Mucosa of rectum (tissue), 2 donors: Measurements from ENCODE around the gene NOX5.
"Not testable (repeated sequence)": the region's sequence is repeated elsewhere in the genome, so short reads cannot be mapped to it uniquely, and the experiment has no call there.

ENCODE experiments used
- H3K27ac ChIP-seq, 2 donors: one replicate each; pipeline ENCODE4 v1.7.0; 2013; ENCODE audit warnings: inconsistent platforms in 2 of 2, low read depth in 2 of 2, low read length in 2 of 2
- H3K27me3 ChIP-seq, 2 donors: one replicate each; pipeline ENCODE4 v1.7.0; 2013; ENCODE audit warnings: low read length in 2 of 2; ENCODE audit not compliant: control insufficient read depth in 2 of 2, insufficient read depth in 2 of 2
- H3K36me3 ChIP-seq, 2 donors: one replicate each; pipeline ENCODE4 v1.7.0; 2013; ENCODE audit warnings: low read length in 2 of 2; ENCODE audit not compliant: control insufficient read depth in 2 of 2, insufficient read depth in 2 of 2
- H3K4me1 ChIP-seq, 2 donors: one replicate each; pipeline ENCODE4 v1.7.0; 2013; ENCODE audit warnings: low read length in 2 of 2, mild to moderate bottlenecking in 1 of 2; ENCODE audit not compliant: control insufficient read depth in 2 of 2, insufficient read depth in 2 of 2
- H3K4me3 ChIP-seq, 2 donors: one replicate each; pipeline ENCODE4 v1.7.0; 2013; ENCODE audit warnings: low read length in 2 of 2
- H3K9ac ChIP-seq, 2 donors: one replicate each; pipeline ENCODE4 v1.7.0; 2013; ENCODE audit warnings: low read length in 2 of 2, low read depth in 1 of 2, mild to moderate bottlenecking in 1 of 2
- H3K9me3 ChIP-seq, 2 donors: one replicate each; pipeline ENCODE4 v1.7.0; 2013; ENCODE audit warnings: low read length in 2 of 2; ENCODE audit not compliant: control insufficient read depth in 2 of 2
- donor health status: healthy.
- donor health status: Normal muscosa, but diverticular disease.

The NOX5 gene

DNA sequence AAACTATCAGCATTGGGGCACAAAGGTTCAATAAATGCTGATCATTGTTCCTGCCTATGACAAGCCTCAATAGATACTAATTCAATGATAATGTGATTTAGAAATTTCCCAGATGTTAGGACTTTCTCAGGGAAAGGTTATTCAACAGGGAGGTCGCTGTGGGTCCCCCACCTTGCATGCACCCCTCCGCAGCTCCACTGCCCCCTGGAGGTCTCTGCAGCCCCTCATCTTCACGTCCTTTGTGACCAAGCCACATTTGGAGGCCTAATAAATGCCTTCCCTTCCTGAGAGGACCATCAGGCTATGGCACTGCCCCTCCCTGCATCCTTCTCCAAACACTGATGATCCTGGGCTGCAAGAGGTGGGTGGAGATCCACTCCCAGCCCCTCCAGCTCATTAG, 50.2 kb downstream of the NOX5 start:
- no peak overlapping the region for H3K9ac ChIP-seq
- peaks cover 4 to 6% of the 10 kb centered on the region in 2 donors for H3K4me1 ChIP-seq
- H3K4me3 ChIP-seq: no peak overlapping the region
- H3K36me3 ChIP-seq: no peaks in the 10 kb centered on the region
- no peaks in the 10 kb centered on the region for H3K27me3 ChIP-seq
- no peaks in the 10 kb centered on the region for H3K9me3 ChIP-seq
- H3K27ac ChIP-seq: no peak overlapping the region

DNA sequence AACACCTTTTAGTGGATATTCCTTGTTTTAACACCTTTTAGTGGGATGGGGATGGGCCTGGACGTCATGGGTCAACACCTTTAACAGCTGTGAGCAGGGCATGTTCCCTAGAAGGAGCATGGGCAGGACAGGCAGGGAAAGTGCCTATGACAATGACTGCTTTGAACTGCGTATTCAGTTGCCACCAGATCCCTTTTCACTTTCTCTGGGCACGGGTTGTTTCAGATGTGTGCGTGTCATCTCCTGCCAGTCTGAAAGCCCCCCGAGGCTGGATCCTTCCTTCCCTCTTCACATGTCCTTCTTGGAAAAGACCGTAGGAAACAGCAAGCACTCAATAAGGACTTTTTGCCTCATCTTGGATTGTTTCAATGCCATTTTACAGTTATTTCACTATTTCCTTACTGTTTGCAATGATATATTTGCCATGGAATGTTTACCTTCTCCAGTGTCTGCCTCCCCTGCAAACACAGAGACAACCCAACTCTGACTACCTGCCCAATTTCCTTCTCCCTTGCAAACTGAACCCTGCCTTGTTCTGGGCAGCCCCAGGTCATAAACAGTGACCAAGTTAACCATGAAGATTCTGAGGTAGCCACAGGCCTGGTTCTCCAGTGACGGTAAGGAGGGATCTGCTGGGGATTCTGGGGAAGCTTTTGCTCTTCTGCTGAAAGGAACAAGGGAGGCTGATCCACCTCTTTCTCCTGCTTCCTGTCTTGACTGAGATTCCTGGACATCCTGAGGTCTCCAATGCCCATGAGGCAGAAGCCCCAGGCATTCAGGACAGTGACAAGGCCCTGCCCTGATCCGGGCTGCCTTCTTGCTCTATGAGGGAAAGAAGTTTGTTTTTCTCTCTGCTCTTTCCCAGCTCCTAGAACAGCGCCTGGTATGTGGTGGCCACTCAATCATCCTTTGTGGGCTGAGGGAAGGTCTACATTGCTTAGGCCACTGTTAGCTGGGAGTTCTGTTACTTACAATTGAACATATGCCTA, 51.8 kb downstream of the NOX5 start:
- Histone ChIP-seq H3K36me3 (no peaks in the 10 kb centered on the region), H3K9me3 (no peaks in the 10 kb centered on the region), H3K4me3 (no peak overlapping the region), H3K4me1 (no peaks in the 10 kb centered on the region), H3K27ac (no peak overlapping the region), H3K9ac (no peak overlapping the region), H3K27me3 (no peaks in the 10 kb centered on the region)

DNA sequence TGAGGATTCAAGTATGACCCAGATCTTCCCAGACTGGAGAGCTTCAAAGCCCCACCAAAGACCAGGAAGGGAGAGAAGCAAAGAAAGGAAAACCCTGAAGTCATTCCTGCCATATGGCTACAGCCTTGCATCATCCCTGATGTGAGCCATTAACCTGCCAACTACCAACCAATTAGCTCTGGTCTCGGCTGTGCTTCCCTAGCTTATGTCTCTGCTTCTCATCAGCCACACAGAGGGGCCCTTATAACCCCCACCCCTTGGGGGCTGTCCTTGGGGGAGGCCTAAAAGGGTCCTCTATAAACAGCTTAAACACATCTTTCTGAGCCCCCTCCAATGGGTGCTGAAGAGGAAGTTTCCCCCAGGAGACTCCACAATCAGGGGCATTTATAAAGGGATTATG, 52.8 kb downstream of the NOX5 start:
- Histone ChIP-seq H3K9ac (no peak overlapping the region), H3K27ac (no peak overlapping the region), H3K4me1 (no peaks in the 10 kb centered on the region), H3K9me3 (no peaks in the 10 kb centered on the region), H3K27me3 (no peaks in the 10 kb centered on the region), H3K36me3 (no peaks in the 10 kb centered on the region), H3K4me3 (no peak overlapping the region)

DNA sequence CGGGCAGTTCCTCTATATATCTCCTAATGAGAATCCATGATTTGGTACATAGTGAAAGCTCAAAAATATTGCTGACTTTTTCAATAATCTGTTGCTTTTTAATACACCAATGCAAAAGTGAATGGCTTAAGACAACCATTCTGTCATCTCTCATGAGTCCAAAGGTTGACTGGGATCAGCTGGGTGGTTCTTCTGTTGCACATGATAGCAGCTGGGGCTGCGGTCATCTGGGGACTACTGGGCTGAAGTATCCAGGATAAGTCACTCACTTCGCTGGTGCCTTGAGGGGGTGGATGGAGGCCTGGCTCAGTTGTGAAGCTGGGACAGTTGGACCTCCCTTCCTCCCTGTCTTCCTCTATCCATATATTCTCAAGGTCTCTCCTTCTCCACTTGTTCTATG, 53.7 kb downstream of the NOX5 start:
- Histone ChIP-seq H3K27me3 (no peaks in the 10 kb centered on the region), H3K9ac (no peak overlapping the region), H3K27ac (no peak overlapping the region), H3K9me3 (no peaks in the 10 kb centered on the region), H3K36me3 (no peaks in the 10 kb centered on the region), H3K4me3 (no peak overlapping the region), H3K4me1 (no peaks in the 10 kb centered on the region)

DNA sequence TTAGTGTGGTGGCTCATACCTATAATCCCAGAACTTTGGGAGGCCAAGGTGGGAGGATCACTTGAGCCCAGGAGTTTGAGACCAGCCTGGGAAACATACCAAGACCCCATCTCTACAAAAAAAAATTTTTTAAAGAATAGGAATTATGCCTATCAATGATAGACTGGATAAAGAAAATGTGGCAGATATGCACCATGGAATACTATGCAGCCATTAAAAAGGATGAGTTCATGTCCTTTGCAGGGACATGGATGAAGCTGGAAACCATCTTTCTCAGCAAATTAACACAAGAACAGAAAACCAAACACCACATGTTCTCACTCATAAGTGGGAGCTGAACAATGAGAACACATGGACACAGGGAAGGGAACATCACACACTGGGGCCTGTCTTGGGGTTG, 54.8 kb downstream of the NOX5 start:
- H3K27ac ChIP-seq, H3K36me3 ChIP-seq, H3K27me3 ChIP-seq, H3K4me1 ChIP-seq, H3K9ac ChIP-seq, H3K9me3 ChIP-seq, H3K4me3 ChIP-seq: not testable (repeated sequence)

DNA sequence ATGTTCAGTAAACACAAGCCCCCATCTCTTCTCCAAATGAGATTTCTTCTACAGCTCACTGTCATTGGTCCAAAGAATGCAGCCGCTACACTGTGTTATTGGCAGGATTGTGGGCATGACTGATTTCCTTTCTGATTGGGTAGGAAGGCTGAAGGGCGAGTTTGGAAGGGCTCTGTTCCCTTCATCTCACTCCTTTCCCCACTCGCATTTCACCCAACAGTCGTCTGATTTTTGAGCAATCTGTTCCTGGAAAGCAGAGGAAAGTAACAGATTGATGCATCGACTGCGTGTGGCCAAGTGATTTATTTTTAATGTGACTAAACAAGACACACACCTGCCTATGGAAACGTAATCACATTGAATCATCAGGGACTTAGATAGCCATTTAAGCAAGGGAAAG, 55.5 kb downstream of the NOX5 start:
- Histone ChIP-seq H3K4me1 (peaks cover 0 to 5% of the 10 kb centered on the region in 2 donors), H3K4me3 (no peak overlapping the region), H3K9ac (no peak overlapping the region), H3K27ac (no peak overlapping the region), H3K9me3 (no peaks in the 10 kb centered on the region), H3K36me3 (no peaks in the 10 kb centered on the region), H3K27me3 (no peaks in the 10 kb centered on the region)

DNA sequence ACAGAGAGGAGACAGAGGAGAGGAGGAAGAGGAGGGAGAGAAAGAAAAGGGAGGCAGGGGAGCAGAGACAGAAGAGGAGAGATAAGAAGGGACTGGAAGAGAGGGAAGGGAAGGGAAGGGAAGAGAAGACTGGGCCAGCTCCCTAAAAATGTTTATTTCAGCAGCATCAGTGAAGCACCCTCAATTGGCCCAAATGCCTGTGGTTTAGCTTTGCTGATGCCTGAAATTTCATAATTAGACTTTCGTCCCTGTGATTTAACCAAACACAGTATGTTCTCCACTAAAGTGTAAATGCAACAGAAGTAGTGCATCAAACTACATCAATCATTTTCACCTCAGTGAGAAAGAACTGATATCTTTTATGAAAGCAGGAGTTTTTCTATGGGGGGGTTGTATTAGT, 55.9 kb downstream of the NOX5 start:
- Histone ChIP-seq H3K36me3 (no peaks in the 10 kb centered on the region), H3K27me3 (no peaks in the 10 kb centered on the region), H3K27ac (no peak overlapping the region), H3K9me3 (no peaks in the 10 kb centered on the region), H3K4me3 (no peak overlapping the region), H3K4me1 (peaks cover 0 to 5% of the 10 kb centered on the region in 2 donors), H3K9ac (no peak overlapping the region)

DNA sequence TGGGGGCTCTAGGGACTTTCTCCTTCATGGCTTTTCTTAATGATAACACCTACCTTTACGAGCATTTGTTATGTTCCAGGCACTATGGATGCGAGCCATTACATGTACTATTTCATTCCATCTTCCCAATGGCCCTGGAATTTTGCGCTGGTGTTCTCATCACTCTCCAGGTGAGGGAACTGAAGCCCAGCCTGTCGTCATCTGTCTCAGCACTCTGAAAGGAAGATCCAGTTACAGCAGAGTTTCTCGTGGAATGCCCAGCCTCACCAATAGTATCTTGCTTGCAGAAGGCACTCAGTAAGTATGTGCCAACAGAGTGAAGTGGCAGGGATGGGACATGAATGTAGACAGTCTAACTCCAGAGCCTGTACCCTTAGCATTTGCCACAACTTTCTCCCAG, 56.8 kb downstream of the NOX5 start:
- H3K27me3 ChIP-seq: no peaks in the 10 kb centered on the region
- no peaks in the 10 kb centered on the region for H3K36me3 ChIP-seq
- H3K27ac ChIP-seq: no peak overlapping the region
- H3K9ac ChIP-seq: no peak overlapping the region
- no peak overlapping the region for H3K4me3 ChIP-seq
- no peaks in the 10 kb centered on the region for H3K9me3 ChIP-seq
- peaks cover 0 to 5% of the 10 kb centered on the region in 2 donors for H3K4me1 ChIP-seq

DNA sequence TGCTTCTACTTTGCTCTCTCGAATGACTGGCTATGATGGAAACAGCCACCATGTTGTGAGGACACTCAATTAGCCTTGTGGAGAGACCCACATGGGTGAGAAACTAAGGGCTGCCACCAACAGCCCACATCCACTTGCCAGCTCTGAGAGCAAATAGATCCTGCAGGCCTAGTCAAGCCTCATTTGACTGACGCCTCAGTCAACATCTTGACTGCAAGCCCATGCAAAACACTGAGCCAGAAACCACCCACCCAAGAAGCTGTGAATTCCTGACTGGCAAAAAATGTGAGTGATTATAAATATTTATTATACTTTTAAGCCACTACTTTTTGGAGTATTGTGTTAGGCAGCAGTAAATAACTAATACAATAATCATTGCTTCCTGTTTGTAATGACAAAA, 58.4 kb downstream of the NOX5 start:
- no peaks in the 10 kb centered on the region for H3K27me3 ChIP-seq
- H3K36me3 ChIP-seq: no peaks in the 10 kb centered on the region
- no peak overlapping the region for H3K4me3 ChIP-seq
- H3K9me3 ChIP-seq: no peaks in the 10 kb centered on the region
- peaks cover 0 to 5% of the 10 kb centered on the region in 2 donors for H3K4me1 ChIP-seq
- no peak overlapping the region for H3K9ac ChIP-seq
- H3K27ac ChIP-seq: no peak overlapping the region

DNA sequence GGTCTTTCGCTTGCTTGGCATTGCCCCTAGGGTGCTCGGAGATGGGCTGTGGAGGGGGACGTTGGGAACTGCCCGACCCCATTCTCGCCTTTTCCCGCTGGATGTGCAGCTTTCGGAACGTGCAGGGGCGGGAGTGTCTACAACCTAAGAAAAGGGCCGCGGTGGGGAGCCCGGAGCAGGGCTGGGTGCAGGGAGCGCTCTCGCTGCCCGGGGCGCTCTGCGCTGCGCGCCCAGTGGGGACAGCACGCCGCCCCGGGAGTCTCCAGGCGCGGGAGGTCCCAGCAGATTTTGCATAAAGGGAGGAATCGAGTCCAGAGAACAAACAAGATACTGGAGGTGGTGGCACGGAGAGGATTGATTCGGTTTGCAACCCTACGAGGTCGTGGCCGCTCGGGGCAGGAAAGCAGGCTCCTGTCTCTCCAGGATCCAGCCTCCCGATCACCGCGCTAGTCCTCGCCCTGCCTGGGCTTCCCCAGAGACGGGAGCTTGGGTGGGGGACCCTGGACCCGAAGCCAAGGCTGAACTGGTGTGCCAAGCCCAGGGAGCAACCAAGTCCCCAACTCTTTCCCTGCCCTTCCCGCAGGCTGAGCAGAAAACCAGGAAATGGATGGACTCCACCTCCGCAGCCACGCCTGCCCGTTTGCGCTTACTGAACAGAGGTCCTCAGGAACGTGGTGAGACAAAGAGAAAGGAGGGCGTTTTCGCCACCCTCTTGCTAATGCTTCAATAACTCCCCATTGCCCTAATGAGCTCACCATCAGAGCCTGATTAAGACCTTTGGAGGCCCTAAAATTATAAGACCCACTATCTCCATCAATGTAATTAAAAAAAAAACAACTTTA, 59.7 kb downstream of the NOX5 start:
- Histone ChIP-seq H3K9ac (peak overlapping the region; percentile 83 to 84), H3K36me3 (no peaks in the 10 kb centered on the region), H3K27ac (peak overlapping the region; percentile 69 to 73), H3K4me1 (peaks cover 0 to 5% of the 10 kb centered on the region in 2 donors), H3K27me3 (no peaks in the 10 kb centered on the region), H3K4me3 (peak overlapping the region; percentile 83 to 85), H3K9me3 (no peaks in the 10 kb centered on the region)
